MCF 10A (cell line): Measurements from ENCODE around the gene PIAS4. TPM values are rescaled to one million over a fixed set of nuclear protein-coding genes. Genes with fewer than 3 reads are reported as not detected.

Experiments
- BruUV-seq: library from RNA; stranded (reverse); fragments of 400-500 nt; replicated peaks from 2 replicates; lab custom pipeline; 2021; lab: Mats Ljungman, UMichigan
- CTCF ChIA-PET: fragments of 300-600 bp; sonication (Branson Sonifier 250); formaldehyde crosslinking; extraction: SDS; loops from one replicate; lab custom pipeline; 2021; ENCODE audit warnings: antibody characterized with exemption, inconsistent platforms; lab: Yijun Ruan, JAX
- POLR2A ChIA-PET: fragments of 300-600, 350-650 bp; sonication (Branson Sonifier 250); formaldehyde crosslinking; extraction: SDS; loops from one replicate; lab custom pipeline; 2020; ENCODE audit warnings: antibody characterized with exemption, inconsistent platforms; lab: Yijun Ruan, JAX
- DNase-seq: peaks from one replicate; pipeline ENCODE4 v3.0.0-alpha.2; 2018; ENCODE audit not compliant: unreplicated experiment
- H3K27ac Mint-ChIP-seq: one replicate; pipeline ENCODE4 v1.8.0; 2022; ENCODE audit warnings: mild to moderate bottlenecking, low read depth, mixed read lengths; ENCODE audit not compliant: unreplicated experiment
- H3K27me3 Mint-ChIP-seq: one replicate; pipeline ENCODE4 v1.8.0; 2022; ENCODE audit warnings: mixed read lengths; ENCODE audit not compliant: insufficient read depth, unreplicated experiment
- H3K36me3 Mint-ChIP-seq: one replicate; pipeline ENCODE4 v1.8.0; 2022; ENCODE audit warnings: mild to moderate bottlenecking, moderate library complexity, mixed read lengths; ENCODE audit not compliant: insufficient read depth, unreplicated experiment
- H3K4me1 Mint-ChIP-seq: one replicate; pipeline ENCODE4 v1.8.0; 2022; ENCODE audit warnings: mixed read lengths; ENCODE audit not compliant: insufficient read depth, unreplicated experiment
- H3K4me3 Mint-ChIP-seq: one replicate; pipeline ENCODE4 v1.8.0; 2022; ENCODE audit warnings: mild to moderate bottlenecking, moderate library complexity, mixed read lengths; ENCODE audit not compliant: unreplicated experiment
- H3K9me3 Mint-ChIP-seq: one replicate; pipeline ENCODE4 v1.8.0; 2022; ENCODE audit warnings: mixed read lengths; ENCODE audit not compliant: unreplicated experiment
- CTCF ChIP-seq: fragments of 200-600 bp; IDR thresholded peaks from one replicate; pipeline ENCODE4 v1.8.0; 2022; ENCODE audit warnings: antibody characterized with exemption, mild to moderate bottlenecking; ENCODE audit not compliant: unreplicated experiment
- intact Hi-C: fragments of 100-400 bp; cut with micrococcal nuclease; formaldehyde crosslinking; loops from 2 replicates; pipeline ENCODE4 v1.14.1; 2022
- total RNA-seq: library from RNA; stranded (reverse); gene quantifications from 2 replicates; pipeline ENCODE4 v1.2.3, GENCODE V29; 2022

The PIAS4 gene
- total RNA-seq, 1 experiment from 2014 or later = 15.1 TPM

GRCh38 chr19:4016903-4017638 lies 9.5 kb downstream of the PIAS4 start:
- Mint-ChIP-seq H3K27ac (no peak overlapping the region), H3K27me3 (no peaks in the 10 kb centered on the region), H3K4me3 (no peak overlapping the region), H3K9me3 (no peaks in the 10 kb centered on the region), H3K4me1 (no peaks in the 10 kb centered on the region), H3K36me3 (peaks cover 25% of the 10 kb centered on the region)
- POLR2A ChIA-PET = interaction anchor here (1.2 kb wide), 1 partner anchor 10 kb away, joined by 3 read pairs; the partner anchor contains the start of gene PIAS4
- CTCF ChIA-PET = interaction anchor here (0.7 kb wide), 1 partner anchor 334 kb away, joined by 5 read pairs; no protein-coding TSS in a partner anchor
- intact Hi-C loops = no loop called here
- TF ChIP-seq CTCF = no peak
- DNase-seq = no peak
- no TSS peak for BruUV-seq

GRCh38 chr19:4018140-4018613 lies 10.6 kb downstream of the PIAS4 start:
- Mint-ChIP-seq H3K9me3 (no peaks in the 10 kb centered on the region), H3K27ac (no peak overlapping the region), H3K4me1 (no peaks in the 10 kb centered on the region), H3K36me3 (peaks cover 22% of the 10 kb centered on the region), H3K27me3 (no peaks in the 10 kb centered on the region), H3K4me3 (no peak overlapping the region)
- ChIA-PET CTCF (no interaction called here), POLR2A (no interaction called here)
- TF ChIP-seq CTCF = no peak
- BruUV-seq = no TSS peak
- intact Hi-C loops = no loop called here
- DNase-seq = no peak

- ChIA-PET POLR2A (no interaction called here), CTCF (interaction anchor here (0.6 kb wide), 1 partner anchor 170 kb away, joined by 3 read pairs; no protein-coding TSS in a partner anchor)
- H3K9me3 Mint-ChIP-seq = no peaks in the 10 kb centered on the region
- intact Hi-C loops = no loop called here
- no peak overlapping the region for H3K4me3 Mint-ChIP-seq
- peaks cover 26% of the 10 kb centered on the region for H3K36me3 Mint-ChIP-seq
- no peaks in the 10 kb centered on the region for H3K27me3 Mint-ChIP-seq
- H3K27ac Mint-ChIP-seq = no peak overlapping the region
- H3K4me1 Mint-ChIP-seq = no peaks in the 10 kb centered on the region
- no peak for DNase-seq
- no TSS peak for BruUV-seq
- no peak for TF ChIP-seq CTCF
Observed at GRCh38 chr19:4018775-4019504, 11.4 kb downstream of the PIAS4 start.

GRCh38 chr19:4019578-4019977 lies 12.0 kb downstream of the PIAS4 start:
- Mint-ChIP-seq H3K27me3 (no peaks in the 10 kb centered on the region), H3K4me3 (no peak overlapping the region), H3K4me1 (no peaks in the 10 kb centered on the region), H3K27ac (no peak overlapping the region), H3K36me3 (peaks cover 32% of the 10 kb centered on the region), H3K9me3 (no peaks in the 10 kb centered on the region)
- CTCF ChIA-PET = no interaction called here
- TF ChIP-seq CTCF = no peak
- POLR2A ChIA-PET = no interaction called here
- no peak for DNase-seq
- intact Hi-C loops = no loop called here
- BruUV-seq = no TSS peak
